Spleen (tissue), 7 donors: ENCODE data around the gene HPCAL1.

Experiments used
- POLR2A ChIP-seq, 3 donors: fragments of 450-650 bp; IDR thresholded peaks; one replicate each; pipeline ENCODE4 v1.5.1; 2017; ENCODE audit warnings: antibody characterized with exemption in 3 of 3, mild to moderate bottlenecking in 1 of 3
- TF ChIP-seq, protein P1 (sequence below), 11 experiments: fragments of 200-600 bp in 7 of 11; fragments of 450-650 bp in 4 of 11; sonication (generic) in 4 of 11; IDR thresholded peaks in 8 of 11; conservative IDR thresholded peaks in 3 of 11; 1 replicate in 7 of 11; 2 replicates in 4 of 11; pipeline versions ENCODE4 v1.4.0 to v1.8.0; 2016 to 2021; ENCODE audit warnings: antibody characterized with exemption in 11 of 11, inconsistent platforms in 4 of 11, mild to moderate bottlenecking in 1 of 11
- donor health status: DM: no; HTN: no; CAD: no; lungs with moderate emphysema.
- donor health status: DM: no; HTN: no; CAD: no.
- donor health status: DM: no; HTN: no; CAD: no.

DNA sequence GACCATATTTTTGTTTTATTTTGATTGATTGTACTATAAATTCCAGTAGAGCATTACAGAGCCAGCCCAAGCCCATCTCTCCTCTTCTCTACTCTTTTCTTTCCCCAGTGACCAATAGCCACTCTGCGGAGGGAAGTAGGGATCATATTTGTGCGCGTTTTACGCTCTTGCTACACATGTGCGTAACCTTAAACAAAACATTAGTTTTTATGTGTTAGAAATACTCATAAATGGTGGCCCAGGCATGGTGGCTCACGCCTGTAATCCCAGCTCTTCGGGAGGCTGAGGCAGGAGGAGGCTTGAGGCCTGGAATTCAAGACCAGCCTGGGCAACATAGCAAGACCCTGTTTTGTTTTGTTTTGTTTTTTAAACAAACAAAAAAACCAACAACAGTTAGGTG is 31.3 kb downstream of the HPCAL1 start:
- TF ChIP-seq, protein P1, sequence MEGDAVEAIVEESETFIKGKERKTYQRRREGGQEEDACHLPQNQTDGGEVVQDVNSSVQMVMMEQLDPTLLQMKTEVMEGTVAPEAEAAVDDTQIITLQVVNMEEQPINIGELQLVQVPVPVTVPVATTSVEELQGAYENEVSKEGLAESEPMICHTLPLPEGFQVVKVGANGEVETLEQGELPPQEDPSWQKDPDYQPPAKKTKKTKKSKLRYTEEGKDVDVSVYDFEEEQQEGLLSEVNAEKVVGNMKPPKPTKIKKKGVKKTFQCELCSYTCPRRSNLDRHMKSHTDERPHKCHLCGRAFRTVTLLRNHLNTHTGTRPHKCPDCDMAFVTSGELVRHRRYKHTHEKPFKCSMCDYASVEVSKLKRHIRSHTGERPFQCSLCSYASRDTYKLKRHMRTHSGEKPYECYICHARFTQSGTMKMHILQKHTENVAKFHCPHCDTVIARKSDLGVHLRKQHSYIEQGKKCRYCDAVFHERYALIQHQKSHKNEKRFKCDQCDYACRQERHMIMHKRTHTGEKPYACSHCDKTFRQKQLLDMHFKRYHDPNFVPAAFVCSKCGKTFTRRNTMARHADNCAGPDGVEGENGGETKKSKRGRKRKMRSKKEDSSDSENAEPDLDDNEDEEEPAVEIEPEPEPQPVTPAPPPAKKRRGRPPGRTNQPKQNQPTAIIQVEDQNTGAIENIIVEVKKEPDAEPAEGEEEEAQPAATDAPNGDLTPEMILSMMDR (IDR thresholded peaks at IDR 0.05 in 8 of 11, conservative IDR thresholded peaks at IDR 0.05 in 3 of 11), result no peak
- TF ChIP-seq POLR2A (IDR thresholded peaks at IDR 0.05), result no peak
